ENCODE measurements around the gene NCK2.

- TF ChIP-seq CTCF (IDR thresholded peaks at IDR 0.05): no peak
- no peak for TF ChIP-seq POLR2A (IDR thresholded peaks at IDR 0.05)
These were observed 77.5 kb downstream of the NCK2 start for GRCh38 chr2:105822186-105822585.

All from esophagus squamous epithelium (tissue), 4 donors.